Chondrocyte (in vitro differentiated cells): ENCODE data around the gene MRTFA. TPM values are rescaled to one million over a fixed set of nuclear protein-coding genes. Genes with fewer than 3 reads are reported as not detected.
"Not testable (repeated sequence)": the region's sequence is repeated elsewhere in the genome, so short reads cannot be mapped to it uniquely, and the experiment has no call there.

Experiments used
- DNase-seq: peaks from one replicate; pipeline ENCODE4 v3.0.0; 2021; ENCODE audit warnings: mixed read lengths, low spot score
- H3K27ac Mint-ChIP-seq: one replicate; pipeline ENCODE4 v1.8.0; 2021; ENCODE audit warnings: mild to moderate bottlenecking, moderate library complexity, mixed read lengths; ENCODE audit not compliant: unreplicated experiment
- H3K27me3 Mint-ChIP-seq: 2 replicates; pipeline ENCODE4 v1.8.0; 2021; ENCODE audit warnings: low read depth, mixed read lengths
- H3K36me3 Mint-ChIP-seq: 2 replicates; pipeline ENCODE4 v1.8.0; 2021; ENCODE audit warnings: low read depth, mixed read lengths
- H3K4me1 Mint-ChIP-seq: 2 replicates; pipeline ENCODE4 v1.8.0; 2021; ENCODE audit warnings: low read depth, mild to moderate bottlenecking, mixed read lengths
- H3K4me3 Mint-ChIP-seq: one replicate; pipeline ENCODE4 v1.8.0; 2021; ENCODE audit warnings: mild to moderate bottlenecking, moderate library complexity, mixed read lengths; ENCODE audit not compliant: unreplicated experiment
- H3K9me3 Mint-ChIP-seq: 2 replicates; pipeline ENCODE4 v1.8.0; 2021; ENCODE audit warnings: low read depth, mixed read lengths
- CTCF ChIP-seq: fragments of 200-600 bp; sonication (generic); IDR thresholded peaks from 2 replicates; pipeline ENCODE4 v1.5.0; 2021; ENCODE audit warnings: antibody characterized with exemption, mild to moderate bottlenecking, moderate library complexity
- total RNA-seq: library from RNA; stranded (reverse); gene quantifications from 3 replicates; pipeline ENCODE4 v1.2.1, GENCODE V29; 2021

Gene MRTFA
- total RNA-seq, 1 donor from 2014 or later: 69.8 TPM

- Mint-ChIP-seq H3K27me3 (no peaks in the 10 kb centered on the region), H3K36me3 (peaks cover 3% of the 10 kb centered on the region), H3K4me3 (no peak overlapping the region), H3K4me1 (peaks cover 63% of the 10 kb centered on the region), H3K9me3 (no peaks in the 10 kb centered on the region), H3K27ac (peak overlapping the region; percentile 92)
- DNase-seq: no peak
- no peak for TF ChIP-seq CTCF
Observed at GRCh38 chr22:40512426-40513136, 123.9 kb downstream of the MRTFA start.

- Mint-ChIP-seq H3K27me3 (no peaks in the 10 kb centered on the region), H3K4me1 (peaks cover 63% of the 10 kb centered on the region), H3K27ac (peak overlapping the region; percentile 92), H3K4me3 (no peak overlapping the region), H3K9me3 (no peaks in the 10 kb centered on the region), H3K36me3 (no peaks in the 10 kb centered on the region)
- peak; percentile 27 for TF ChIP-seq CTCF
- DNase-seq: no peak
Observed at GRCh38 chr22:40511604-40512003, 124.9 kb downstream of the MRTFA start.

DNA sequence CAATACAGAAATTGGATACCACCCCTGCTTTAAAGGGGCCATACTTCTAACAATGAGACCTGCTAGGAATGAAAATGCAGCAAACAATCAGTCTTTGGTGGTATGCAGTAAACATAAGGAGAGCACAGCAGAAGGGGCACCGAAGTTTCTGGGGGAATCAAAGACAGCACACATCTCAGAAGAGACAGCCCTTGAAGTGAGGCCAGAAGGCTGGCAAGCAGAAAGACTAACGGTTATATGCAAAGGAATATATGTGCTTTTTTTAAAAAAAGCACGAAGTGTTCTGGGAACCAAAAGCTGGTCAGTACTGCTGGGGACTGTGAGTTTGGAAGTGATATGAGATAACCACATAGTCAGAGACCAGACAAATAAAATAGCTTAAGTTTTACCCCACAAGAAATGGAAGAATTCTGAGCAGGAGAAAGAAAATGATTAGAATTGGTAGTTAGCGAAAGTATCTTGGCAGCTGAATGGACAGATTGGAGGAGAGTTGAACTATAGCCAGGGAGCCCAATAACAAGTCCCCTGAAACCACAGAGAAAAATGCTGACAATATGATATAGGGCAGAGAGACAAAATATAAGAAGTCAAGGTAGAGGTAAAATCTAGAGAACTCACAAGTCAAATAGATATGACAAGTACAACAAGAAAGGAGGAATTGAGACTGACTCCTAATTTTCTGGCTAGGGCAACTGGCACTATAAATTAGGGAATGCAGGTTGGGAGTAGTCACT, 125.7 kb downstream of the MRTFA start:
- no peak for TF ChIP-seq CTCF
- peaks cover 70% of the 10 kb centered on the region for H3K4me1 Mint-ChIP-seq
- peak overlapping the region; percentile 92 for H3K27ac Mint-ChIP-seq
- H3K9me3 Mint-ChIP-seq: no peaks in the 10 kb centered on the region
- no peaks in the 10 kb centered on the region for H3K36me3 Mint-ChIP-seq
- H3K27me3 Mint-ChIP-seq: no peaks in the 10 kb centered on the region
- peak overlapping the region; percentile 4 for H3K4me3 Mint-ChIP-seq
- DNase-seq: no peak

GRCh38 chr22:40509401-40510134, 127.0 kb downstream of the MRTFA start:
- H3K9me3 Mint-ChIP-seq: no peaks in the 10 kb centered on the region
- no peak for TF ChIP-seq CTCF
- peaks cover 78% of the 10 kb centered on the region for H3K4me1 Mint-ChIP-seq
- peak overlapping the region; percentile 92 for H3K27ac Mint-ChIP-seq
- DNase-seq: no peak
- H3K4me3 Mint-ChIP-seq: peak overlapping the region; percentile 8
- H3K27me3 Mint-ChIP-seq: no peaks in the 10 kb centered on the region
- no peaks in the 10 kb centered on the region for H3K36me3 Mint-ChIP-seq

- H3K9me3 Mint-ChIP-seq, H3K36me3 Mint-ChIP-seq, DNase-seq, H3K27me3 Mint-ChIP-seq, H3K4me3 Mint-ChIP-seq: not testable (repeated sequence)
- Mint-ChIP-seq H3K4me1 (peaks cover 86% of the 10 kb centered on the region), H3K27ac (peak overlapping the region; percentile 92)
Observed at GRCh38 chr22:40508046-40508445, 128.5 kb downstream of the MRTFA start.
